SK-N-SH treated with all-trans-retinoic acid at 6 μM for 48 hours (cell line): Measurements from ENCODE around the gene PLPP3.

ENCODE experiments used
- ARNTL ChIP-seq: fragments of 450-650 bp; formaldehyde crosslinking; IDR thresholded peaks from 2 replicates; pipeline ENCODE4 v1.5.0; 2020; ENCODE audit warnings: low read depth, mild to moderate bottlenecking, moderate library complexity, borderline replicate concordance
- BACH2 ChIP-seq: fragments of 250-450 bp; sonication (Bioruptor Pico); IDR thresholded peaks from 2 replicates; pipeline ENCODE4 v1.9.0; 2021; ENCODE audit warnings: mild to moderate bottlenecking, borderline replicate concordance
- CSDC2 ChIP-seq: fragments of 250-450 bp; sonication (Bioruptor Pico); IDR thresholded peaks from 2 replicates; pipeline ENCODE4 v1.5.0; 2020; ENCODE audit warnings: mild to moderate bottlenecking, moderate library complexity
- ISL1 ChIP-seq: fragments of 250-450 bp; sonication (Bioruptor Pico); IDR thresholded peaks from 2 replicates; pipeline ENCODE4 v2.1.2; 2022; ENCODE audit warnings: mild to moderate bottlenecking, moderate library complexity
- PPARA ChIP-seq: fragments of 250-450 bp; sonication (Bioruptor Pico); IDR thresholded peaks from 2 replicates; pipeline ENCODE4 v1.5.0; 2020; ENCODE audit warnings: mild to moderate bottlenecking, borderline replicate concordance
- ZNF565 ChIP-seq: fragments of 450-650 bp; formaldehyde crosslinking; conservative IDR thresholded peaks from 2 replicates; pipeline ENCODE4 v1.5.0; 2020; ENCODE audit warnings: low read depth, mild to moderate bottlenecking, moderate library complexity
- ZNF8 ChIP-seq: fragments of 450-650 bp; formaldehyde crosslinking; IDR thresholded peaks from 2 replicates; pipeline ENCODE4 v1.5.0; 2020; ENCODE audit warnings: mild to moderate bottlenecking, moderate library complexity
- TF ChIP-seq, protein P1 (sequence below): fragments of 250-450 bp; sonication (Bioruptor Pico); IDR thresholded peaks from 2 replicates; pipeline ENCODE4 v1.8.0; 2020; ENCODE audit warnings: mild to moderate bottlenecking, moderate library complexity, borderline replicate concordance

DNA sequence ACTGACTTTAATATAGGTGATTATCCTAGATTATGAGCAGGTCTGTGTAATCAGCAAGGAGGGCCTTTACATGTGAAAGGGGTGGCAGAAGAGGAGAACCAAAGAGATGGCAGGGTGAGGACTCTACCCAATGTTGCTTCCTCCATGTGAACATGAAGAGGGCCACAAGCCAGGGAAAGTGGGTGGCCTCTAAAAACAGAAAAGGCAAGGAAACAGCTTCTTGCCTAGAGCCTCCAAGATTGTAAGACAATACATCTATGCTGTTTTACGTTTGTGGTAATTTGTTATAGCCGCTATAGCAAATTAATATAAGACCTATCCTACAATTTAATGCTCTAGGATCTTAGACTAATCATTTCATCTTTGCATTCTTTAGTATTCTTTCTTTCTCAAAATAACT lies 85.5 kb downstream of the PLPP3 start:
- TF ChIP-seq ZNF565 (CRISPR knock-in tag) = no peak
- TF ChIP-seq, protein P1, sequence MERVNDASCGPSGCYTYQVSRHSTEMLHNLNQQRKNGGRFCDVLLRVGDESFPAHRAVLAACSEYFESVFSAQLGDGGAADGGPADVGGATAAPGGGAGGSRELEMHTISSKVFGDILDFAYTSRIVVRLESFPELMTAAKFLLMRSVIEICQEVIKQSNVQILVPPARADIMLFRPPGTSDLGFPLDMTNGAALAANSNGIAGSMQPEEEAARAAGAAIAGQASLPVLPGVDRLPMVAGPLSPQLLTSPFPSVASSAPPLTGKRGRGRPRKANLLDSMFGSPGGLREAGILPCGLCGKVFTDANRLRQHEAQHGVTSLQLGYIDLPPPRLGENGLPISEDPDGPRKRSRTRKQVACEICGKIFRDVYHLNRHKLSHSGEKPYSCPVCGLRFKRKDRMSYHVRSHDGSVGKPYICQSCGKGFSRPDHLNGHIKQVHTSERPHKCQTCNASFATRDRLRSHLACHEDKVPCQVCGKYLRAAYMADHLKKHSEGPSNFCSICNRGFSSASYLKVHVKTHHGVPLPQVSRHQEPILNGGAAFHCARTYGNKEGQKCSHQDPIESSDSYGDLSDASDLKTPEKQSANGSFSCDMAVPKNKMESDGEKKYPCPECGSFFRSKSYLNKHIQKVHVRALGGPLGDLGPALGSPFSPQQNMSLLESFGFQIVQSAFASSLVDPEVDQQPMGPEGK = no peak
- no peak for TF ChIP-seq CSDC2 (CRISPR knock-in tag)
- TF ChIP-seq ZNF8 (CRISPR knock-in tag) = no peak
- no peak for TF ChIP-seq BACH2
- no peak for TF ChIP-seq ARNTL (CRISPR knock-in tag)
- TF ChIP-seq ISL1 = no peak
- TF ChIP-seq PPARA (CRISPR knock-in tag) = no peak
